ENCODE results near the gene TCP10L. TPM values are rescaled to one million over a fixed set of nuclear protein-coding genes. Genes with fewer than 3 reads are reported as not detected.
"Not testable (repeated sequence)": the region's sequence is repeated elsewhere in the genome, so short reads cannot be mapped to it uniquely, and the experiment has no call there.

The TCP10L gene
- total RNA-seq, 1 donor from 2014 or later = 2.6 TPM

DNA sequence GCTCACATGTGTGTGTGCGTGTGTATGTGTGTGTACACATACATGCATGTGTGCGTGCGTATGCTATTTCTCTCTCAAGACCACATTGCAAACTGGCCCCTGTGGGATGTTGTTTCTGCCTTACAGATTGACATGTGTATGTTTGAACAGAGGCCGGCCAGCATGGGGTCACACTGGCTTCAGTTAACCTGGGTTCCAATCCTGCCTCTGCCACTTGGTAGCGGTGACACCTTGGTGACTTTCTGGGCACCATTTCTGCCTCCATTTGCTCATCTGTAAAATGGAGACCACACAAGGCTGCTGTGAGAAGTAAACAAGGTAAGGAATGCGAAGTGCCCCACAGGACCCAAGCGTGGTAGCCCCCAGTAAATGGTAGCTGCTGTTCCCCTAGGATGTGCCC, 51.7 kb downstream of the TCP10L start:
- ATAC-seq (no peak), DNase-seq (ENCODE audit: missing footprints) (no peak)
- intact Hi-C loops (cut with DNase I) = no loop called here

DNA sequence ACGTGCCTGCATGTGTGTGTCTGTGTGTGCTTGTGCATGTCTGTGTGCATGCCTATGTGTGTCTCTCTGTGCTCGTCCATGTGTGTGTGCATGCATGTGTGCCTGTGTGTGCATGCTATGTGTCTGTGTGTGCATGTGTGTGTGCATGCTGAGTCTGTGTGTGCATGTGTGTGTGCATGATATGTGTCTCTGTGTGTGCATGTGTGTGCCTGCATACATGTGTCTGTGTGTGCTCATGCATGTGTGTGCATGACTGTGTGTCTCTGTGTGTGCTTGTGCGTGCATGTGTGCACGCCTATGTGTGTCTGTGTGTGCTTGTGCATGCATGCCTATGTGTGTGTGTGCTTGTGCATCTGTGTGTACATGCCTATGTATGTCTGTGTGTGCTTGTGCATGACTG, 52.3 kb downstream of the TCP10L start:
- intact Hi-C loops (cut with DNase I) = no loop called here
- no peak for DNase-seq (ENCODE audit: missing footprints)

DNA sequence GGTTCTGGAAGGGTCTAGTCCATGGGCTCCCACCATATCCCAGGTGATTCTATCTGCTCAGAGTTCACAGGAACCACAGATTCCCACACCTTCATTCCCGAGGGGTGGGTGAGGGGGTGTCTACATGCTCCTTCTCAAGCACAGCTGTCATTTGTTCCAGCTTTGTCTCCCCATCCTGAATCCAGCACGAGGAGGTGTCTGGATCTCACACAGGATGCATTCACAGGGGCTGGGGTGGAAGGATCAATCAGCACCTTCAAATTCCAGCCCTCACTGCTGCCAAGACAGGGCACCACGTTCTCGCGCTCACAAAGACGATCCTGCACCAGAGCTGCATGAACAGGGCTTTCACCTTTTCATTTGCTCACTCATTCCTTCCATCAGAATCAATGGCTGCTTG, 52.7 kb downstream of the TCP10L start:
- DNase-seq (ENCODE audit: missing footprints) (no peak), ATAC-seq (no peak)
- intact Hi-C loops (cut with DNase I) = no loop called here

More for the DNA sequence above, 52.3 kb downstream of the TCP10L start:
- ATAC-seq = no peak

DNA sequence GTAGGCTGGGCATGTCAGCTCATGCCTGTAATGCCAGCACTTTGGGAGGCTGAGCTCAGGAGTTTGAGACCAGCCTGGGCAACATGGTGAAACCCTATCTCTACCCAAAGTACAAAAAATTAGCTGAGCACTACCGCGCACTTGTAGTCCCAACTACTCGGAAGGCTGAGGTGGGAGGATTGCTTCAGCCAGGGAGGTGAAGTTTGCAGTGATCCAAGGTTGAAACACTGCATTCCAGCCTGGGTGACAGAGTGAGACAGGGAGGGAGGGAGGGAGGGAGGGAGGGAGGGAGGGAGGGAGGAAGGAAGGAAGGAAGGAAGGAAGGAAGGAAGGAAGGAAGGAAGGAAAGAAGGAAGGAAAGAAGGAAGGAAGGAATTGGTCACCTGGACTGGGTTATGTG, 53.8 kb downstream of the TCP10L start:
- intact Hi-C loops (cut with DNase I); DNase-seq (ENCODE audit: missing footprints); ATAC-seq: not testable (repeated sequence)

DNA sequence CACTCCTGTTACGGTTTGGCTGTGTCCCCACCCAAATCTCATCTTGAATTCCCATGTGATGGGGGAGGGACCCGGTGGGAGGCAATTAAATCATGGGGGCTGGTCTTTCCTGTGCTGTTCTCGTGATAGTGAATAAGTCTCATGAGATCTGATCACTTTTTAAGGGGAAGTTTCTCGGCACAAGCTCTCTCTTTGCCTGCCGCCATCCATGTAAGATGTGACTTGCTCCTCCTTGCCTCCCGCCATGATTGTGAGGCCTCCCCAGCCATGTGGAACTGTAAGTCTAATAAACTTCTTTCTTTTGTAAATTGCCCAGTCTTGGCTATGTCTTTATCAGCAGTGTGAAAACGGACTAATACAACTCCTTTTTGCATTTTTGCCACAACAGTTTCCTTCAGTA, 54.5 kb downstream of the TCP10L start:
- DNase-seq (ENCODE audit: missing footprints); ATAC-seq; intact Hi-C loops (cut with DNase I): not testable (repeated sequence)

DNA sequence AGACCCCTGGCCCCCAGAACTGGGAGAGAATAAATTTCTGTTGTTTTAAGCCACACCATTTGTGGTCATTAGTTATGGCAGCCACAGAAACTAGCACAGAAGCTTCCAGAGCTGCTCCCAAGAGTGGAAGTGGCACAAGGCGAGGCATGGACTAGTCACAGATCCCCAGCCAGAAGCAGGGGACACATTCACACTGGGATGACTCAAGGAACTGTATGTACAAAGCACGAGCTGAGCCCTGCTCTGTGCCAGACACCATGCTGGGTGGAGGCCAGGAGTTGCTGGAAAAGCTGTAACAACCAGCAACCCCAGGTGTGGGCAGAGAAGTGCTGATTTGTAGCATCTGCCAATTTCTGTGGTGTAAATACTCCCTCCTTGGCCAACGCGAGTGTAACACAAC, 55.6 kb downstream of the TCP10L start:
- DNase-seq (ENCODE audit: missing footprints) = no peak
- ATAC-seq = no peak
- intact Hi-C loops (cut with DNase I) = no loop called here

DNA sequence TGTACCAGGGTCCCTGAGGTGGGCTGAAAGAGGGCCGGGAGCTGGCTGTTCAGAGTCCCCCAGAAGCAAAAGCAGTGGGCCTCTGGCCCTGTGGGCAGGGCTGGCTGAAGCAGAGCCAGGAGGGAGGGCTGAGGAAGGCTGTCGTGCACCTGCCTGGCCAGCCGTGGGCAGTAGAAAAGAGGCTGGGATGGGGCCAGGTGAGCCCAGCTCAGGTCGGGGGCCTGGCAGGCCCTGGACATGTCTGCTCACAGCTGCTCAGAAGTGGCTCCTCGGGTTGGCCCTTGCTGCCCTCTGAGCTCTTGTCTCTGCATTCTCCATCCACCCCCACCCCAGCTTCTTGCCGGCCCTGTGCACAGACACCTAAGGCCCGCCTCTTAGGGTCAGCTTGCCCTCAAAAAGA, 60.0 kb downstream of the TCP10L start:
- ATAC-seq = no peak
- intact Hi-C loops (cut with DNase I) = no loop called here
- DNase-seq (ENCODE audit: missing footprints) = no peak

DNA sequence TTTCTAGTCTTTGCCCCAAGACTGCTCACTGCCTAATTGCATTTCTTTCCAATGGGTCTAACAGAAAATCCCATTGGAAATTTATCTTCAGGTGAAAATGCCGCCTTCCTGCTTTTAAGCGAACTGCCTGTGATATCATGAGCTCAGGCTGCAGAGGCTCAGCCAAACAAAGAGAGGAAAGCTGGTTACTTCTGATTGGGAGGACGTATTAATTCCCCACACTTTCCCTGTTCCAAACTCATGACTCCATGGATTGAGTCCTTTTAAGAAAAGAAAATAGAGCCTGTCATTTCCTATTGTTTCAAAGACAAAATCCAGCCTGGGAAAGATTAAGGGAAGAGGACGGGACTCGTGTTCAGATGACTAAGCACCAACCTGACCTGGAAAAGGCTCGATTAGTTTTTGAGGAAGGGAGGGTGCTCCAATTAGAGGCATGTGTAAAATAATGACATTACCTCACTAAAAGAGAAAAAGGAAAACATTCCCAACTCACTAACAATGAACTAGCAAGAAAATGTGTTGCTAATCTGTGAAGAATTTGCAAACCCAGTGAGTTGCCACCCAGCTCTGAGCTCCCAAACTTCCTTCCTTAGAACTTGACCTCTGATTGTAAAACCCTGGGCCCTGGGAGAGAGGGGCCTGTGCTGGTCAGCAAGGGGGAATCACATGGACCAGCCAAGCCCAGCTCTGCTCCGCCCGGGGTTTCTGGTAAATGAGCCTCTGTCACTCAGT, 61.2 kb downstream of the TCP10L start:
- DNase-seq (ENCODE audit: missing footprints) (no peak), ATAC-seq (no peak)
- intact Hi-C loops (cut with DNase I) = loop anchor here (5.0 kb wide), 1 partner anchor 38 kb away; no protein-coding TSS in a partner anchor

Other genes starting within 250 kb of the TCP10L start
- gene URB1, start 192.5 kb downstream of the TCP10L start, total RNA-seq = 11.6 TPM
- gene EVA1C, start 172.8 kb downstream of the TCP10L start, total RNA-seq = 12.8 TPM
- 18.4 TPM for gene CFAP298, start 26.9 kb upstream of the TCP10L start, total RNA-seq
- gene SYNJ1, start 142.5 kb upstream of the TCP10L start, total RNA-seq = 11.1 TPM
- 12.5 TPM for gene PAXBP1, start 186.2 kb upstream of the TCP10L start, total RNA-seq

All from Right ventricle myocardium inferior (tissue), 1 donor.